ENCODE data around the gene UGT1A5. TPM values are rescaled to one million over a fixed set of nuclear protein-coding genes. Genes with fewer than 3 reads are reported as not detected.
A peak's percentile ranks its signal among the peaks of the same experiment; 100 is the strongest.

Gene UGT1A5
- total RNA-seq, 3 donors from 2014 or later = not detected

DNA sequence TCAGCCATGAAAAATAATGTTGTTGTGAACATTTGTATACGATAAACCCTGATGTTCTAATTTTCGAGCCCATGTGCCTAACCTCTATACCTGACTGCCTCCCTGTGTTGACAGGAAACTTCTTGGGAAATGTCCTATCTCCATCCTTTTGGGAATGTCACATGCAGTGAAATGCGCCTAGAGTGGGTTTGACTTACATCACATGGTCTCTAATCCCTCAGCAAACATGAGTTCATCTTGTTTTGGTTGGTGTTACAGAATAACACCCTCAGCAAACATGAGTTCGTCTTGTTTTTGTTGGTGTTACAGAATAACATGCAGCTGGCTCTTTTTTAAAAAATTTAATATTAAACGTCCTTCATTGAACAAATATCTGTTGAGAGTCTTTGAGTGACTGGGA lies 24.4 kb upstream of the UGT1A5 start:
- intact Hi-C loops (cut with DNase I; ENCODE audit: low total_unique reads) = no loop called here

DNA sequence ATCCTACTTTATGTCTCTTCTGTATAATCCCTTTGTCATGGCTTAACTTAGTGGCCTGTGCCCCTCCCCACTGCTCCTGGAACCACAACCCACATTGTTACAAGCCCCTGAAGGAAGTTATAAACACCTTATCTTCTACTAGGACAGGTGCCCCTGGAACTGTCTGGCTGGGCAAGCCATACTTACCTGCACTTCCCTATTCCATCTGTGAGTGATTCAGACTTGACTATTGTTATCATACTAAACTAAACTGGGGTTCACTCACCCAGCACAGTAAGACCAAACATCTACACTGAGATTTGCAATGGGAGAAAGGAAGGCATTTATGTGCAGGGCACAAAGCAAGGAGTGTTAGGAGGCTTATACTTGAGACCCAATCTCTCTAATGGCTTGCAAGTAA lies 23.7 kb upstream of the UGT1A5 start:
- no peaks in the 10 kb centered on the region for H3K27me3 ChIP-seq
- no peaks in the 10 kb centered on the region for H3K9me3 ChIP-seq
- no peaks in the 10 kb centered on the region for H3K4me1 ChIP-seq
- H3K36me3 ChIP-seq = no peaks in the 10 kb centered on the region
- TF ChIP-seq POLR2AphosphoS5 (IDR thresholded peaks at IDR 0.05) (no peak), POLR2A (IDR thresholded peaks at IDR 0.05) (no peak)
- TF ChIP-seq, protein P1, sequence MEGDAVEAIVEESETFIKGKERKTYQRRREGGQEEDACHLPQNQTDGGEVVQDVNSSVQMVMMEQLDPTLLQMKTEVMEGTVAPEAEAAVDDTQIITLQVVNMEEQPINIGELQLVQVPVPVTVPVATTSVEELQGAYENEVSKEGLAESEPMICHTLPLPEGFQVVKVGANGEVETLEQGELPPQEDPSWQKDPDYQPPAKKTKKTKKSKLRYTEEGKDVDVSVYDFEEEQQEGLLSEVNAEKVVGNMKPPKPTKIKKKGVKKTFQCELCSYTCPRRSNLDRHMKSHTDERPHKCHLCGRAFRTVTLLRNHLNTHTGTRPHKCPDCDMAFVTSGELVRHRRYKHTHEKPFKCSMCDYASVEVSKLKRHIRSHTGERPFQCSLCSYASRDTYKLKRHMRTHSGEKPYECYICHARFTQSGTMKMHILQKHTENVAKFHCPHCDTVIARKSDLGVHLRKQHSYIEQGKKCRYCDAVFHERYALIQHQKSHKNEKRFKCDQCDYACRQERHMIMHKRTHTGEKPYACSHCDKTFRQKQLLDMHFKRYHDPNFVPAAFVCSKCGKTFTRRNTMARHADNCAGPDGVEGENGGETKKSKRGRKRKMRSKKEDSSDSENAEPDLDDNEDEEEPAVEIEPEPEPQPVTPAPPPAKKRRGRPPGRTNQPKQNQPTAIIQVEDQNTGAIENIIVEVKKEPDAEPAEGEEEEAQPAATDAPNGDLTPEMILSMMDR (IDR thresholded peaks at IDR 0.05) = no peak
- H3K4me3 ChIP-seq = no peak overlapping the region
- no peak overlapping the region for H3K27ac ChIP-seq
- intact Hi-C loops (cut with DNase I; ENCODE audit: low total_unique reads) = no loop called here
- DNase-seq (ENCODE audit: low spot score in 2 of 2) = no peak

More for the DNA sequence above, 24.4 kb upstream of the UGT1A5 start:
- Histone ChIP-seq H3K27ac (no peak overlapping the region), H3K4me3 (no peak overlapping the region), H3K27me3 (no peaks in the 10 kb centered on the region), H3K36me3 (no peaks in the 10 kb centered on the region), H3K9me3 (no peaks in the 10 kb centered on the region), H3K4me1 (no peaks in the 10 kb centered on the region)
- no peak for DNase-seq (ENCODE audit: low spot score in 2 of 2)
- TF ChIP-seq POLR2AphosphoS5 (IDR thresholded peaks at IDR 0.05) (no peak), POLR2A (IDR thresholded peaks at IDR 0.05) (no peak)
- TF ChIP-seq, protein P1 (IDR thresholded peaks at IDR 0.05) = no peak

DNA sequence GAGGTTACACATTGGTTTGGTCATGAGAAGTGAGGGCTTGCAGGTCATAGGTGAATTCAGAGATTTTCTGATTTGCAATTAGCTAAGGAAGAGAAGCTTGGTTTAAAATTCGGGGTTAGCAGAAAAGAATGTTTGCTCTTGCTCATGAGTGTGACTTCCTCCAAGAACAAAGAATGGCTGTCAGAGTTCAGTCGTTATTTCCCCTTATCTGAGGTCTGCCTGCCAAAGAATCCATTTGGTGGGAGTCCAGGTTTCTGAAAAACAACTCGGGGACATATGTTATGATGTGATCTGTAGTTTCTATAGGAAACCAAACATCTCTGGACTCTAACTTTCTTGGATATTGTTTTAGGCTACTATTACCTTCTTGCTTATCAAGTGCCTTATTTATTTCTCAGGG lies 23.2 kb upstream of the UGT1A5 start:
- Histone ChIP-seq H3K4me3 (no peak overlapping the region), H3K9me3 (no peaks in the 10 kb centered on the region), H3K27me3 (no peaks in the 10 kb centered on the region), H3K36me3 (no peaks in the 10 kb centered on the region), H3K4me1 (no peaks in the 10 kb centered on the region), H3K27ac (no peak overlapping the region)
- DNase-seq (ENCODE audit: low spot score in 2 of 2) = no peak
- TF ChIP-seq POLR2A (IDR thresholded peaks at IDR 0.05) (no peak), POLR2AphosphoS5 (IDR thresholded peaks at IDR 0.05) (no peak)
- TF ChIP-seq, protein P1 (IDR thresholded peaks at IDR 0.05) = no peak
- intact Hi-C loops (cut with DNase I; ENCODE audit: low total_unique reads) = no loop called here

DNA sequence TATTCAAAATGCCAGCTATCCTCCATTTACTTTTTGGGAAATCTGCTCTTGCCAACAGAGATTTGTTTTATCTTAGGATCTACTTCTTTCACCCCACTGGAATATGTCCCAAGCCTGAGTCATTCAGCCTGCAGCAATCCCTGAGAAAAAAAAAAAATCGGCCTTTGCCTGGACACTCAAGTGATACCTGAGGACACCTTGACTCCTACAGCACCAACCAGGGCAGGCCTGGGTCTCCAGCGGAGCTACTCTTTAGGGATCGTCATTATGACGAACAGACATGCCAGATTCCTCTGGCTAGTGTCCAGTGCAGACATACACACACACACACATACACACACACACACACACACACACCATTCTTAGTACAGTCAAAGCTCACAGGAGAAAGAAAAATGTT lies 22.3 kb upstream of the UGT1A5 start:
- Histone ChIP-seq H3K4me1 (no peaks in the 10 kb centered on the region), H3K27me3 (no peaks in the 10 kb centered on the region), H3K9me3 (no peaks in the 10 kb centered on the region), H3K27ac (no peak overlapping the region), H3K36me3 (no peaks in the 10 kb centered on the region), H3K4me3 (no peak overlapping the region)
- no peak for DNase-seq (ENCODE audit: low spot score in 2 of 2)
- intact Hi-C loops (cut with DNase I; ENCODE audit: low total_unique reads) = no loop called here
- TF ChIP-seq POLR2AphosphoS5 (IDR thresholded peaks at IDR 0.05) (no peak), POLR2A (IDR thresholded peaks at IDR 0.05) (no peak)
- TF ChIP-seq, protein P1 (IDR thresholded peaks at IDR 0.05) = no peak

DNA sequence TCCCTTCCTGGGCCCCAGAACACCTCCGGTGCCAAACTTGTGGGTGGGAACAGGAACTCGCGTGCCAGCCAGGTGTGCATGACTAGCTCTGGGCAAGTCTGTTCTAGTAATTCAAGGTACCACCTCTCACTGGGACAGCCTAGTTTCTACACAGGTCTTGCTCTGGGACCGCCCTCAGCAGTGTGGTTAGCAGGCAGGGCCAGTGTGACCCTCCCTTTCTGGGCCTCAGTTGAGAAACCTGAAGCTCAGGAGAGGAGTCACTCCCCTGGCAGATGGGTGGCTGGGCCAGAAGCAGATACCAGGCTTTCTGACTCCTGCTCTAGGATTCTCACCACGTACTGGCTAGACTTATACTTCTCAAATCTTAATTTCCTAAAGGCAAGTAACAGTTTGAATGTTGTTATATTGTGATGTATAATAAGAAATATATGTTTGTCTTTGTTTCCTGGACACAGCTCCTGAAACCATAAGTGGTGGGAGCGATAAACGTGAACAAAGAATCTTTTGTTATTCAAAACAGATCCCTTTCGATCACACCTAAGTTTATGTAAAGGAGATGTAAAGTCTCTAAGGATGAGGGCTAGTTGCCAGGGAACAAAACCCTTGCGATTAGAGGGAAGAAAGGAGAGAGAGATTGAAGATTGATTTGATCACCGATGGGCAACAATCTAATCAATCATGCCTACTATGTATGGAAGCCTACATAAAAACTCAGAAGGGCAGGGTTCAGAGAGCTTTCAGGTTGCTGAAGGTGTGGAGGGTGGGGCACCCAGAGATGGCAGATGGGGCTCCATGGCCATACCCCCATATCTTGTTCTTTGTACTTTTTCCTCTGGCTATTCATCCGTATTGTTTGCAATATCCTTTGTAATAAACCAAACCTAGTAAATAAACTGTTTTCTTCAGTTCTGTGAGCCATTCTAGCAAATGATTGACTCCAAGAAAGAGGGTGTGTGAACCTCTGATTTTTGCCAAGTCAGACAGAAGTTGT lies 21.0 kb upstream of the UGT1A5 start:
- no peak overlapping the region for H3K4me3 ChIP-seq
- peak in 1 of 2 donors; percentile 25 for DNase-seq (ENCODE audit: low spot score in 2 of 2)
- H3K36me3 ChIP-seq = no peaks in the 10 kb centered on the region
- no peak overlapping the region for H3K27ac ChIP-seq
- no peaks in the 10 kb centered on the region for H3K4me1 ChIP-seq
- no peaks in the 10 kb centered on the region for H3K9me3 ChIP-seq
- H3K27me3 ChIP-seq = no peaks in the 10 kb centered on the region
- intact Hi-C loops (cut with DNase I; ENCODE audit: low total_unique reads) = no loop called here
- TF ChIP-seq POLR2AphosphoS5 (IDR thresholded peaks at IDR 0.05) (no peak), POLR2A (IDR thresholded peaks at IDR 0.05) (no peak)
- TF ChIP-seq, protein P1 (IDR thresholded peaks at IDR 0.05) = no peak
